OCI-M2 (cell line): ENCODE data around the gene BORA.
"Not testable (repeated sequence)": the region's sequence is repeated elsewhere in the genome, so short reads cannot be mapped to it uniquely, and the experiment has no call there.

Experiments used
- DNase-seq: peaks from one replicate; lab custom pipeline; 2025; ENCODE audit not compliant: unreplicated experiment; lab: John Stamatoyannopoulos, UW

Gene BORA

DNA sequence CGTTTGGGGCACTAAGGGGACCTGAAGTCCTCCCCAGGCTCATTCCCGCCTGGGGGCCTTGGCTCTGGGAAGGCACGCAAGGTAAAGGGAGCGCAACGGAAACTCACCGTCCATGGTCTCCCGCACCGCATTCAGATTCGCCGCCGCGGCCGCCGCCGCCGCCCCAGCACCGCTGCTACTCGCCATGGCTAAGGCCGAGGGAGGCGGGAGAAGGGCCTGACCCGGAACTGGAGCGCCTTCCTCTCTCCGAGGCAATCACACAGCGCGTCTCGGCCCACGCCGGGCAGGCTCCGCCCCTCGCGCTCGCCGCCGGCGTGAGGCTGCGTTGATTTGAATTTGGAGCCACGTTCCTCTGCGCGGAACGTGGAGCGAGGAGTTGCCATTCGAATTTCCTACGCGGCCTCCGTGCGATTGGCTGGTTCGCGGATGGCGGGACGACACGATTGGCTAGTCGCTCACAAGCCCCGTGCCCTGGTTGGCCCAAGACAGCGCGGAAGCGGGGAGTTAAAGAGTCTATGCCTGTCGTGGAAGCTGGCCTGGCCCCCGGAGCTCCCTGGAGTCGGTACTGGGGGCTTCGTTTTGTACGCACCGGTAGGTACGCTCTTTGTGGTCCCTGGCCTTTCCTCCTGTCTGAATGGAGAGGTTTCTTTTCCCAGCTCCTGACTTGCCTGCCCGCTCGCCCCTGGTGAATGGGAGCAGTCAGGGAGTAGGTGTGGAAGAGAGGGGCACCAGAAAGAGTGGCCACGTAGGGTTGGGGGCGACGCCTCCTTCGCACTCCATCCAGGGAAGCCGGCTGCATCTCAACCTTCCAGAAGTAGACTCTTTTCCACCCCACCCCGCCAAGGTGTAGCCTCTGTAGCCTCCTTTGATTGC lies at the start of gene BORA, which contains the start of gene MZT1:
Gene BORA (plus strand): TSS at position 507 of the 873 bp plus-strand sequence. CDS start 1,018 bp downstream, outside the sequence.
Gene MZT1 (minus strand): TSS at position 213 of the 873 bp plus-strand sequence. CDS start 27 bp downstream, at position 186.
- DNase-seq: peak; percentile 69

DNA sequence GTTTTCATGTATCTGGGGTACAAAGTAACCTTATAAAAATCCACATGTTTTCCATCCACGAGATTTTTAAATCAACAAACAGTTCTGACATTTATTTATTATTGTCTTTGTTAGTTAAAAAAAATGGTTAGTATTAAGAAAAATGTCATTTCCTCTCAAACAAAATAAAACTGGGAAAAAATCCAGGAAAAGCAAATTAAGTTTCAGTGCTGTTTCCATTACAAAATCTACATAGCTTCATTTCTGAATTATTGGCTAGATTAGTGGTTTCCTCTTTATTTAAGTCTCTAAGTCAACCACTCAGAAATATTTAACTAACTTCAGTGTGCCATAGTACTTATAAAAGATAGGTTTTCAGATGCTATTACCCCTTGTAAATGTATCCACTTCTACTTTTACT lies 49.4 kb upstream of the BORA start:
- DNase-seq: no peak

DNA sequence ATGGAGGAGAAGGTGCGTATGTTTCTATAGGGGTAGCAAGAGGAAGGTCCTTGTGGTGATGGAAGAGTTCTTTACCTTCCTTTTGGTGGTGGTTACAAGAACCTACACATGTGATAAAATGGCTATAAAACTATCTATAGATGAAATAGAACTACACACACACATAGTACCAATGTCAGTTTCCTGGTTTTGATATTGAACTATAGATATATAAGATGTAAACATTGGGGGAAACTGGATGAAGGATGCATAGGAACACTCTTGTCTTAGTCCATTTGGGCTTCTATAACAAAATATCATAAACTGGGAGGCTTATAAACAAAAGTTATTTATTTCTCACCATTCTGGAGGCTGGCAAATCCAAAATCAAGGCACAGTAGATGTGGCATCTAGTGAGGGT lies 47.4 kb upstream of the BORA start:
- no peak for DNase-seq

DNA sequence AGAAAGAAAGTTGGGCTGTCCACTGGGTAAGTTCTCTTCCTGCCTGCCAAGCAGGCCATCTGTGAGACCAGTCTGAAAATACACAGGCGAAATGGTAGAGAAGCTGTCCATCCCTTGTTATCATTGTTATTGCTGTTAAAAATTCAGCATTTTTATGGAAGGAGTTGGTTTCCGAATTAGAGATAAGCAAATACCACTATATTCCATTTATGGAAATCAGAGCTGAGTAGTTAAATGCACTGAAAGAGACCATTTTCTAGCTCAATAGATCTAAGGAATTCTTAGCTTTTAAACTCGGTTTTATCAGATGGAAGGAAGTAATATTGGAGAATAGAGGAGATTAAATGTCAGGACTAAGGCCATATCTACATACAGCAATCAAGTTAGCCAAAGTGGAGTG lies 41.0 kb upstream of the BORA start:
- no peak for DNase-seq

DNA sequence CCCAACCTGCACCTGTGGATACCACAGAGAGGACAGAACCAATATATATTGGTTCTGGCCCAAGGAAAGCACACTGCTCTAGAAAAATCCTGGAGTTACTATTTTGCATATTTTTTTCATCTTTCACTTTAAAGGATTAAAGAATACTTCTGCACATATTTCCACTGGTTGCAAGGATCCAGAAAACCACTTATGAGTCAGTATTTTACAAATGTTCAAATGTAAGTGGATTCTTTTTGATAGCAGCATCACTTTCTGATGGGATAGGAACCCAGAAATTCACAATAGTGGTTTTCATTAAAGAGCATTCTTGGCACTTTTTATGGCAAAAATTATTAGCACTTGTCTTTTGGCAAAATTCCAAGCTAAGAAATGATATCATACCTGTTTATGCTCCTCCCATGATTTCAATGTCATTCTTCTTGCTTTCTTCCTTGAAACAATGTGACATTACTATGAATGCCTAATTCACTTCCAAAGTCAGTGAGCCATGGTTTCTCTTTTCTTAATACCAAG lies 38.5 kb upstream of the BORA start:
- DNase-seq: no peak

DNA sequence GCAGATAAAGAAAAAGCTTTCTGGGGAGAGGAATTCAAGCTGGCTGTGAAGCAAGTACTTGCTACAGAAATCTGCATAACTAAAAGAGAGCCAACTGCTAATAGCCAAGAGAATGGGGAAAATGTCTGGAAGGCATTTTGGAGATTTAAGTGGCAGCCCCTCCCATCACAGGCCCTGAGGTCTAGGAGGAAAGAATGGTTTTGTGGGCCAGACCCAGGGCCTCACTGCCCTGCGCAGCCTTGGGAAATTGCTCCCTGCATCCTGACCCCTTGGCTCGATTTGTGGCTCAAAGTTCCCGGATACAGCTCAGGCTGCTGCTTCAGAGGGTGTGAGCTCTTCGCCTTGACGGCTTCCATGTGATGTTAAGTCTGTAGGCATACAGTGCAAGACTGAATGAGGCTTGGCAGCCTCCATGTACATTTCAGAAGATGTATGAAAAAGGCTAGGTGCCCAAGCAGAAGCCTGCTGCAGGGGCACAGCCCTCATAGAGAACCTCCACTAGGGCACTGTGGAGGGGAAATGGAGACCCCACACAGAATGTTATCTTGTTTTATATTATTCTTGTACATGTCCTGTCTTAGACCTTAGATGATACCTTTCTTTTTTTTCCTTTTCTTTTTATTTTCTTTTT lies 34.7 kb upstream of the BORA start:
- no peak for DNase-seq

DNA sequence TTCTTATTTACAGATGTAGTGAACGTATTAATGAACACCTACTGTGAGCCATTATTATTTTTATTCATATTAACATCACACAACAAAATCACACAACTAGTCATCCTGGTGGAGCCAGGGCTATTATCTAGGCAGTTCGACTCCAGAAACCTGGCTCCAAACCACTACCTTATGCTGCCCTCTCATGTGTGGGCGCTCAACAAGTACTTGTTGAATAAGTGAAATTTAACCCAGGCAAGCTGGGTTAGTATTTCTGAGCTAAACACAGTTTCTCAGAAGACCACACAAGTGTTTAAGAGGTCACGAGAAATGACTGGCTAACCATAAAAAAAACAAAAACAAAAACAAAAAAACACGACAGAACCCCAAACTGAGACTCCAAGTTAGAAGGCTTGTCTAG lies 33.9 kb upstream of the BORA start:
- no peak for DNase-seq

DNA sequence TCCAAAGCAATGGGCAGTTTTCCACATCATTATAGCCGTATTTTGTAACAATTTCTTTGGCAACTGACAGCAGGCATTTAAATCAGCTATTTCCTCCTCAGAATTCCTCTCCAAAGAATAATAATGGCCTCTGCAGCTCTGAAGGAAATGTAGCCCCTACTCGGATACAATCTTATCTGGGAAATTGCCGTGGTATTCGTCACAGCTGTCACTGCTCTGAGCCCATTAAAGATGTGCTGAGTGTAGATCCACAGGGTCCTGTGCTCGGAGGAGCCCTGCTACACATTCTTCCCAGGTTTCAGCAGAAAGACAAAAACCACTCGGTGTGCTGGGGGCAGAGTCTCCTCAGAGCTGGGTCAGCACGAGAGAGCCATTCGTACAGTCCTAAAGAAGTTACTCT lies 33.4 kb upstream of the BORA start:
- DNase-seq: no peak

DNA sequence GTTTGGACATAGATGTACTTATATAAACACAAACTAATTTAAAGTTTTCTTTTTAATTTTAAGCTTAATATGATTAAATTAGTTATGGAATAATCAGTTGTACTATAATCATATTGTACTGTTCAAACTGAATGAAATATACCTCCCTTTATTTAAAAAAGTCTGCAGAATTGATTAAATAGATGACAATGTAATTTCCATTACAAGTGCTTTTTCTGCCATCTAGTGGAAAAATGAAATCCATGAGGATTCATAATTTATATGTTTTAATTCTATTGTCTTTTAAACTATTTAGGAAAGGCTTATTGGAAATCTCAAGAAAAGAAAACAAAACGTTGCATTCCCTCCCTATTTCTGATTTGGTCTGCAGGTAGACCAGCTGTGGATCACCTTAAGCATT lies 31.1 kb upstream of the BORA start:
- DNase-seq: no peak

DNA sequence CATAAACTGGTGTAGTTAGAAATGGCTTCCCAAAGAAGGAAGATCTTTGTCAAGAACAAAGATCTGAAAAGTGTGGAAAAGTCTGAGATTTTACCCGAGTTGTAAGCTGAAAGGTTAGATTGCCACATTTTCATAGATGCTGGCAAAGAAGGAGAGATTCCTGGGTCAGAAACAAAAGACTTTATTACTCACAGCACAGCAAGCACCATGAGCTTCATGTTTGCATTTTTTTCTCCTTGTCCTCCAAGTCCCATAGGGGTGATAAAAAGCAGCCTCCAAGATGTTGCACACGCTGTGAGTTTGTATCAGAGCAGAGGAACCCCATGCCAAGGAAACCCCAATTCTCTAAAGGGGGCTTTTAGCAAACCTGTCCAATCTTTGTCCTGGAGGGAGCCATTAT lies 29.6 kb upstream of the BORA start:
- DNase-seq: no peak

DNA sequence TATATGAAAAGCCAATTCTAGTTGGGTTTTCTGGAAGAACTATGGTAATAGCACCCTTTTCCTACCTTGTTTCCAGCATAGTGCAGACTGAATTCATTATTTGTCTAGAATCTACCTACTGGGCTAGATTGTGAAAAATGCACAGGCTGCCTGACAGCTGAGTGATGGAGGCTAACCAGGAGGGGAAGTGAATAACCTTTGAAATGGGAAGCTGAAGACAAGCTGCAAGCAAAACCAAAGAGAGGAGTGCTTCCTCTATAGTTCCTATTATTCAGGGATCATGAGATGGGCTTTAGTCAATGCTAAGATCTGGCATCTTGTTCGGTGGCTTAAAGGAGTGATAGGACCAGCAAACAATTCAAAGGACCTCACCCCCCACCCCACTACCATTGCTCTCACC lies 27.2 kb upstream of the BORA start:
- DNase-seq: no peak

DNA sequence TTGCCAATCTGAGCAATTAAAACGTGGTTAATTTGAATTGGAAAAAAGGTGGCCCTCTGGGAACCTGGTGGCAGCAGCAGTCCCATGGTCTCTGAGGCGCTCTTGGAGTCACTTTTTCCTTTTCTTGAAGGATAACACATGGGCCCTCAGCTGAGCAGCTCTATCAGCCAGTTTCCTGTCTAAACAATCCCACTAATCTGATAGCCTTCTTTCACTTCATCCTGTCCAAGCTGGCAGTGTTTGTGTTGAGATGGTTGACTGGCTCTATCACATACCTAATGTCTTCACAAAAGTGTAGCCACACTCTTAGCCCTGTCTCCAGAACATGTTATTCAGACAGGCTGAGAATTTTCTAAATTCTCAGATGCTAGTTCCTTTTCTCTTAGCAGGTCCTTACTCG lies 10.9 kb upstream of the BORA start:
- DNase-seq: no peak

DNA sequence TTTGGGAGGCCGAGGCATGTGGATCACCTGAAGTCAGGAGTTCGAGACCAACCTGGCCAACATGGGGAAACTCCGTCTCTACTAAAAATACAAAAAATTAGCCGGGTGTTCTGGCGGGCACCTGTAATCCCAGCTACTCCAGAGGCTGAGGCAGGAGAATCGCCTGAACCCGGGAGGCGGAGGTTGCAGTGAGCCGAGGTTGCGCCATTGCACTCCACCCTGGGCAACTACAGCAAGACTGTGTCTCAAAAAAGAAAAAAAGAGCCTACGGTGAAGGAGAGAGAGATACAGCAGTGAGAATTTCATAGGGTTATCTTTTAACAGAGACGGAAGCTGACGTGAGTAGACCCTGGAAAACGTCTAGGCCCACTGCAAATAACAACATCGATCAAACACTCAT lies 1.5 kb upstream of the BORA start:
- DNase-seq: not testable (repeated sequence)

DNA sequence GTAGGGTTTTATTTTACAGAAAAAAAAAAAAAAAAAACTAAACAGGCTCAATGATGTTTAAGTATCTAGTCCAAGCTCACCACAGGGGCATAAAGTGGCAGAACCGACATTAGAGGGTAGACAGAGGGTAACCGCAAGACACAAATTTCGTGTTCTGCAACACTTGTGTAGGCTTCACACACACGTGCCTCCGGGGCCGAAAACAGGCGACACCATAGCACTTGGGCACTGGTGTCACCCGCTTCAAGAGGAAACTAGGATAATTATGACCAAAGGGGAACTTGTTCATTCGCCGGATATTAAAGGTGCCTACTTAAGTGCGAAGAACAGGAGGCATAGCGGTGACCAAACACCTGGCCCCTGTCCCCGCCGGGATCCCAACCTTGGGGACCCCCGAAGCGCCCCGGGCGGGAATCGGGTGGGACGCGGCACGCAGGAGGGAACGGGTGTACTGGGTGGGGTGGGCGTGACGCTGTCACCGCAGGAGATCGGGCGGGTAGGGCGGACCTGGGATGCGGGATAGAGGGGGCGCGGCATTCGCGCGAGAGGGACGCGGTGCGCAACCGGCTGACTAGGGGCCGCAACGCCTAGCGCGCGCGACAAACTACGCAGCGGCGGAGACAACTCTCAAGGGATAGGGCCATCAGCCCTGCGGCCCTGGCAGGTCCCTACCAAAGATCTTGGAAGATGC lies 852 bp upstream of the BORA start:
- DNase-seq: no peak

DNA sequence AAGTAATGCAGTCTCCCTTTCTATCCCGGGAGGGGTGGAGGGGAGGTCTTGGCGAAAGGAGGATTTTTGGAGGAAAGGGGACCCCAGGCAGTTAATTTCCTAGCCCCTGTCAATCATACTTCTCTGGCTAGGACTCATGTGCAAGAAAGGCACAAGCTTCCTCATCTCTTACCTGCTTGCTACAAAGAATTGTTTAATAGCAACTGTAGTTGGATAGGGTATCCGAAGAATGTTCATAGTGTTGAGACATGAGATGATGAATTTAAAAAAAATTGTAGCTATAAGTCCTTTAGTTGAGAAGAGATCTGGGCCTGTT lies 525 bp downstream of the BORA start:
- no peak for DNase-seq

DNA sequence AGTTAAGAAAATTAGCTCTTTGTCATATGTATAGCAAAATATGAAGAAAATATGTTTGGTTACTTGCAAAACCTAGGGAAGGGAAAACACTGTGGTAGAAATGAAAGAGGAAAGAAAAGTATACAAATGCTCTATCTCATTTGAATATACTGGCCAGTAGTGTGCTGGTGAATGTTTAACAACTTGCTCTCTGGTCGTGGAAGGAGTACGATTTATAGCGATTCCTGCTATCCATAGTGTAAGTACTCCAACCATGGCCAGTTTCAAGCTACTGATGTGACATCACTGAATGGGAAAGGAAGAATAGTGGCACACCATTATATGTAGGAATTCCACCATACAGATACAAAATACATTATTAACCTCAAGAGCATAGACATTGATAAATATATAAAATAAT lies 9.3 kb downstream of the BORA start:
- no peak for DNase-seq

DNA sequence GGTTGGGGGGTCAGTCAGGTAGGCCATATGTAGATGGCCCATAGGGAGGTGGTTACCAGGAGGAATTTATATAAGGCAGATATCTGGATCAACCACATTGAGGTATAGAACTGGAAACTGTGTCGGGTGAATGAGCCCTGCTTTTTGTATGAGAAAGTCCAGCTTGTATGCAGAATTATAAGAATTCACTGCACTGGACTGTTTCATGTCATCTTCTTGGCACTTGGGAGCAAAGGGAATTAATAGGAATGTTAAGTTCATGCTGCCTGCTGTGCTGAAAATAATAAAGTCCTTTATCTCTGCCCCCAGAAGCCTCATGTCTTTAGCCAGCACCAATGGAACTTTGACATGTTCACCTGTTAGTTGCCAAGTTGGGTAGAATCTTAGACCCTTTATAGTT lies 12.3 kb downstream of the BORA start:
- no peak for DNase-seq

DNA sequence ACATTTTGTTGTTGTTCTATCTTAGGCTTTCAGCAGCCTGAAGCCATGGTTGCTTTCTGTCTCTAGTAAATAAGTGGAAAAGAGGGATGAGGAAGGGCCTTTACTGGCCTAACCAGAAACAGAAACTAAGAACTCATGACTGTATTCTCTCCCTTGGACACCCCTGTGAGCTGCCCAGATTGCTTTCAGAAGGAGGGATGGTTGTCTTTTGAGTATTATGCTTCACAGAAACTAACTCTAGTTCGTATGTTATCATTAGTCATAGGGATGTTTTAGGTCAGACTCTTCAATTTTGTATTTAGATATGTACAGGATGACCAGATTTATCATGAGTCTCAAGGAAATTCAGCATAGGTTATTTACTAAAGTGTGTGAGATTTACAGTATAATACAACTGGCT lies 17.5 kb downstream of the BORA start:
- no peak for DNase-seq

DNA sequence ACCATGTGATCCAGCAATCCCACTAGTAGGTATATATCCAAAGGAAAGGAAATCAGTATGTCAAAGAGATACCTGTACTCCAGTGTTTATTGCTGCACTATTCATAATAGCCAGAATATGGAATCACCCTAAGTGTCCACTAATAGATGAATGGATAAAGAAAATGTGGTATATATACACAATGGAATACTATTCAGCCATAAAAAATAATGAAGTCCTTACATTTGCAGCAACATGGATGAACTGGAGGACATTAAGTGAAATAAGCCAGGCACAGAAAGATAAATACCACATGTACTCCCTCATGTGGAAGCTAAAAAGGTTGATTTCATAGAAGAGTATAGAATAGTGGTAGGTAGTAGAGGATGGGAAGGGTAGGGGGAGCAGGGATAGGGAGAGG lies 23.5 kb downstream of the BORA start:
- DNase-seq: no peak

DNA sequence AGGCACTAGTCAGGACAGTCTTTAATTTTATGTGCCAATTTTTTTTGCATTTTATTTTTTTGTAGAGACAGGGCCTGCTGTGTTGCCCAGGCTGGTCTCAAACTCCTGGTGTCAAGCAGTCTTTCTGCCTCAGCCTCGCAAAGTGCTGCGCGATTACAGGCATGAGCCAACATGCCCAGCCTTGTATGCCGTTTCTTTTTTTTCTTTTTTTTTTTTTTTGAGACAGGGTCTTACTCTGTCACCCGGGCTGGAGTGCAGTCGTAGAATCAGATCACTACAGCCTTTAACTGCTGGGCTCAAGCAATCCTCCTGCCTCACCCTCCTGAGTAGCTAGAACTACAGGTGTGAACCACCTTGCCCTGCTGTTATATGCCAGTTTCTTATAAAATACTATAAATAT lies 26.4 kb downstream of the BORA start:
- no peak for DNase-seq

DNA sequence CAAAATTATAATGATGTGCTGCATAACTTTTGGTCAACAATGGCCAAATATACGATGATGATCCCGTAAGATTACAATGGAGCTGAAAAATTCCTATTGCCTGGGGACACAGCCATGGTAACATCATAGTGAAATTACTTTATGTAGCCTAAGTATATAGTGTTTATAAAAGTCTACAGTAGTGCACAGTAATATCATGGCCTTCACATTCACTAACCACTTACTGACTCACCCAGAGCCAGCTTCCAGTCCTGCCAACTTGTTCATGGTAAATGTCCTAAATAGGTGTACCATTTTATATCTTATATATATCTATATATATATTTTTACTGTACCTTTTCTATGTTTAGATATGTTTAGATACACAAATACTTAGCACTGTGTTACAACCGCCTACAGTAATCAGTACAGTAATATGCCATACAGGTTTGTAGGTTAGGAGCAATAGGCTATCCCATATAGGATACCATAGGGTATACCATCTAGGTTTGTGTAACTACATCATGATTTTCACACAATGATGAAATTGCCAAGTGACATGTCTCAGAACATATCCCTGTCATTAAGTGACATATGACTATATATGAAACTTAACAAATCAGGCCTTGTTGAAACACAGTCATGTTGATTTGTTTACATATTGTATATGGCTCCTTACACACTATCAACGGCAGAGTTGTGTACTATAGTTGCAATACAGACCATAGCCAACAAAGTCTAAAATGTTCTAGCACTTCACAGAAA lies 30.2 kb downstream of the BORA start:
- DNase-seq: no peak
